ENCODE data around the gene ADAMTS9.

The ADAMTS9 gene

GRCh38 chr3:64508140-64508539 is 179.7 kb downstream of the ADAMTS9 start:
- H3K4me3 ChIP-seq (replicated peaks; ENCODE audit: low read depth, low read length): no peak overlapping the region
- no peak for TF ChIP-seq CTCF (IDR thresholded peaks at IDR 0.05; ENCODE audit: low read depth, low read length, missing control alignments)
- no peak for DNase-seq (ENCODE audit: extremely low read depth, low read depth)

- no peak overlapping the region for H3K4me3 ChIP-seq (replicated peaks; ENCODE audit: low read depth, low read length)
- no peak for DNase-seq (ENCODE audit: extremely low read depth, low read depth)
- no peak for TF ChIP-seq CTCF (IDR thresholded peaks at IDR 0.05; ENCODE audit: low read depth, low read length, missing control alignments)
These were observed 181.5 kb downstream of the ADAMTS9 start for GRCh38 chr3:64506255-64506654.

- no peak overlapping the region for H3K4me3 ChIP-seq (replicated peaks; ENCODE audit: low read depth, low read length)
- no peak for TF ChIP-seq CTCF (IDR thresholded peaks at IDR 0.05; ENCODE audit: low read depth, low read length, missing control alignments)
- DNase-seq (ENCODE audit: extremely low read depth, low read depth): no peak
These were observed 182.4 kb downstream of the ADAMTS9 start for GRCh38 chr3:64505419-64505818.

- no peak for DNase-seq (ENCODE audit: extremely low read depth, low read depth)
- no peak overlapping the region for H3K4me3 ChIP-seq (replicated peaks; ENCODE audit: low read depth, low read length)
- no peak for TF ChIP-seq CTCF (IDR thresholded peaks at IDR 0.05; ENCODE audit: low read depth, low read length, missing control alignments)
These were observed 185.5 kb downstream of the ADAMTS9 start for GRCh38 chr3:64502284-64502683.

GRCh38 chr3:64501298-64501906 is 186.4 kb downstream of the ADAMTS9 start:
- no peak overlapping the region for H3K4me3 ChIP-seq (replicated peaks; ENCODE audit: low read depth, low read length)
- DNase-seq (ENCODE audit: extremely low read depth, low read depth): no peak
- no peak for TF ChIP-seq CTCF (IDR thresholded peaks at IDR 0.05; ENCODE audit: low read depth, low read length, missing control alignments)

- DNase-seq (ENCODE audit: extremely low read depth, low read depth): no peak
- no peak for TF ChIP-seq CTCF (IDR thresholded peaks at IDR 0.05; ENCODE audit: low read depth, low read length, missing control alignments)
- no peak overlapping the region for H3K4me3 ChIP-seq (replicated peaks; ENCODE audit: low read depth, low read length)
These were observed 190.9 kb downstream of the ADAMTS9 start for GRCh38 chr3:64496786-64497490.

All from HFF-Myc (cell line).